ENCODE measurements around the gene DEAF1.
"Not testable (repeated sequence)": the region's sequence is repeated elsewhere in the genome, so short reads cannot be mapped to it uniquely, and the experiment has no call there.

The DEAF1 gene

DNA sequence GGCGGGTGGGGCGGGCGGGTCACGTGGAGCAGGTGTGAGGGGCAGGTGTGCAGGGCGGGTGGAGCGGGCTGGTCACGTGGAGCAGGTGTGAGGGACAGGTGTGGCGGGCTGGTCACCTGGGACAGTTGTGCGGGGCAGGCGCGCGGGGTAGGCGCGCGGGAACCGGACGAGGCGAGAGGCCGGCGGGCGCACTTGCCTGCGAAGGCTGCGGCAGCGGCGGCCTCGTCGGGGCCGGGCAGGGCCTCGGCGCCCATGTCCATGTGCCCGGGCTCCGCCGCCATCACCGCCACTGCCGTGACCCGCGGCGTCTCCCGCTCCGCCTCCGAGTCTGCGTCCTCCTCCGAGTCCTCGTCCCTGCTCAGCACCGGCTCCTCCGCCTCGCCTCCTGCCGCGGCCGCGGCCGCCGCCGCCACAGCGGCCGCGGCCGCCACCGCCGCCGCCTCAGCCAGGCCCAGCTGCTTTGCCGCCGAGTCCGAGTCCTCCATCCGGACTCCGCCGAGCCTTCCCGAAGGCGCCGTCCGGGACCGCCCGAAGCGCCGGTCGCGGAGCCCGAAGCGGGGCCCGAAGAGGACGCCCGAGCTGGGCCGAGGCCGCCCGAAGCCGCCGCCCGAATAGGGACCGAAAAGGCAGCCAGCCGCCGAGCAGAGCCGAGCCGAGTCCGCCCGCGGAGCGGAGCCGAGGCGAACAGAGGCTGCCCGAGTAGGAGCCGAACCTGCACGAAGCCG lies at the start of gene DEAF1:
TSS of gene DEAF1 (minus strand) at position 660 of the 725 bp plus-strand sequence. CDS start at position 485, 175 bp downstream.
- DNase-seq (ENCODE audit: low read depth in 2 of 2), result peak; percentile 99

DNA sequence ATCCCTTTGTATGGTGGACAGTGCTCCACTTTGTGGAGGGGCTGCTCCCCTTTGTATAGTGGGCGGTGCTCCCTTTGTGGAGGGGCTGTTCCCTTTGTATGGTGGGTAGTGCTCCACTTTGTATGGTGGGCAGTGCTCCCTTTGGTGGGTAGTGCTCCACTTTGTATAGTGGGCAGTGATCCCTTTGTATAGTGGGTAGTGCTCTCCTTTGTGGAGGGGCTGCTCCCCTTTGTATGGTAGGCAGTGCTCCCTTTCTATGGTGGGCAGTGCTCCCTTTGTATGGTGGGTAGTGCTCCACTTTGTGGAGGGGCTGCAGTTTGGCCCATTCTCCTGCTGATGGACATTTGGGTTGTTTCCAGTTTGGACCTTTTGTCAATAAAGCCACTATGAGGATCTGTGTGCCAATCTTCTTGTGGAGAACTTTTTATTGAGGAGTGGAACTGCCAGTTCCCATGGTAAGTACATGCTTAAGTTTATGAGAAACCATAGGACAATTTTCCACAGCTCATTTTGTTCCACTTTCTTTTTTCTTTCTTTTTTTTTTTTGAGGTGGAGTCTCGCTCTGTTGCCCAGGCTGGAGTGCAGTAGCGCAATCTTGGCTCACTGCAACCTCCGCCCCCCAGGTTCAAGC lies 47.7 kb upstream of the DEAF1 start:
- DNase-seq (ENCODE audit: low read depth in 2 of 2), result no peak

- no peak for DNase-seq (ENCODE audit: low read depth in 2 of 2)
Observed at GRCh38 chr11:742156-742546, 47.1 kb upstream of the DEAF1 start.

DNA sequence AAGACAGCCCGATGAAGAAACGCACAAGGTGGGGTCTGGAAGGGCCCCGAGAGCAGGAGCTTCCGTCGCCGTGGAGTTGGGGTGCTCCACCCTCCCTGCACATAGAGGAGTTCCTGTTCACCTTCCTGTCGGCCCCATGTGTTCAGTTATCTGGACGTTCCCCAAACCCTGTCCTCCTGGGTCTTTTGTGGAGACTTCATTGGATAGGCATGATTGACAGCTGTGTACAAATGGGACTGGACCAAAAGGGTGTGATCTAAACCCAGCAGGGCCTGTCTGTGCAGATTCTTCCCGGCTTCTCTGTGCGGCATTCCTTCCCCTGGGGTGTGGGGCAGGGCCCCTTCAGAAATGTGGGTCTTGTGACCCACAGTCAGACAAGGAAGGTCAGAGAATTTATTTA lies 42.9 kb upstream of the DEAF1 start:
- not testable (repeated sequence) for DNase-seq (ENCODE audit: low read depth in 2 of 2)

- no peak for DNase-seq (ENCODE audit: low read depth in 2 of 2)
Observed at GRCh38 chr11:737366-737765, 42.3 kb upstream of the DEAF1 start.

DNA sequence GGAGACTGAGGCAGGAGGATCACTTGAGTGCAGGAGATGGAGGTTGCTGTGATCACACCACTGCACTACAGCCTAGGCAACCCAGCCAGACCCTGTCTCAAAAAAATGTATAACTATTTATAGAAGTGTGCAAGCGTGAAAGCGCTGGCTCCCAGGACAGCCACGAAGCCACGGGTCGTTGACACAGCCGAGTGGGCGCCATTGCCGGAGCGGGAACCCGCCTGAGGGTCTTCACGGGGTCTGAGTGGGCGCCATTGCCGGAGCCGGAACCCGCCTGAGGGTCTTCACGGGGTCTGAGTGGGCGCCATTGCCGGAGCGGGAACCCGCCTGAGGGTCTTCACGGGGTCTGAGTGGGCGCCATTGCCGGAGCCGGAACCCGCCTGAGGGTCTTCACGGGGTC lies 39.5 kb upstream of the DEAF1 start:
- not testable (repeated sequence) for DNase-seq (ENCODE audit: low read depth in 2 of 2)

DNA sequence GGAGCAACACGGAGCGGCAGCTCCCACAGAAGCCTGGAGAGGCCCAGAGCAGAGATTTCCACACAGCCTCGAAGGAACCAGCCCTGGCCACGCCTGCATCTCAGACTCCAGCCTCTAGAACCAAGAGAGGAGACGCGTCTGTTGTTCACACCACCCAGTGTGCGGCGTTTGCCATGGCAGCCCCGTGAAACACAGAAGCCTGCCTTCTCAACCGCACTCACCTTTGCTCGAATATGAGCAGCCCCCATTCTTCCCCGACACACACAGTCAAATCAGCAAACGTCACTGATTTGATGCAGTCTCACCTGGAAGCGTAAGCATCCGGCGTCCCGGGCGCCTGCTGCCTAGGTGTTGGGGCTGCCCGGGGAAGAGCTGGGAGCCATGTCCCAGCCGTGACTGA lies 38.0 kb upstream of the DEAF1 start:
- DNase-seq (ENCODE audit: low read depth in 2 of 2), result no peak

DNA sequence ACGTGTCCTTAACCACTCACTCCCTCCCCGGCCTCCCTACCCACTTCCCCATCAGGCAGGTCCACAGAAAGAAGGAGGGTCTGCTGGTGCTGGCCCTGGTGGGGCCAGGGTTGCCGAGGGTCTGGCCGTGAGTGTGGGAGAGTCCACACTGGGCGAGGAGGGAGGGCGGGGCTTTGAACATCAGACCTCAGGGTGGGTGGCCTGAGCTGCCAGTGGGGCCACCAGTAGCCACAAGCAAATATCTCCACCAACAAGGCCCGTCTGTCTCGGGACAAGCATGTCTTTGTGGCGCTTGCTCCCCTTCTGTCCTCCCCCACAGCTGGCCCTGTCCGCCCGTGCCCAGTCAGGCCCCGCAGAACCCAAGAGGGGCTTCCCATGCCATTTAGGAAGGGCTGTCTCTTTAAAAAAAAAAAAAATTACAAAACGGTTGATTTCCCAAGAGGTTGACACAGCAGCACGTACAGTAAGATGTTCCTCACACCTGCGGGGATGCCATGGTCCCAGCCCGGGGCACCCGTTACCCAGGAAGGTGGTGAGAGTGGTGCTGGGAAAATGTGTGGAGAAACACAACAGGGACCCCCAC lies 34.6 kb upstream of the DEAF1 start:
- DNase-seq (ENCODE audit: low read depth in 2 of 2), result no peak

- no peak for DNase-seq (ENCODE audit: low read depth in 2 of 2)
Observed at GRCh38 chr11:728901-729491, 34.0 kb upstream of the DEAF1 start.

GRCh38 chr11:727859-728748 lies 33.1 kb upstream of the DEAF1 start:
- DNase-seq (ENCODE audit: low read depth in 2 of 2), result peak; percentile 45 to 75

DNA sequence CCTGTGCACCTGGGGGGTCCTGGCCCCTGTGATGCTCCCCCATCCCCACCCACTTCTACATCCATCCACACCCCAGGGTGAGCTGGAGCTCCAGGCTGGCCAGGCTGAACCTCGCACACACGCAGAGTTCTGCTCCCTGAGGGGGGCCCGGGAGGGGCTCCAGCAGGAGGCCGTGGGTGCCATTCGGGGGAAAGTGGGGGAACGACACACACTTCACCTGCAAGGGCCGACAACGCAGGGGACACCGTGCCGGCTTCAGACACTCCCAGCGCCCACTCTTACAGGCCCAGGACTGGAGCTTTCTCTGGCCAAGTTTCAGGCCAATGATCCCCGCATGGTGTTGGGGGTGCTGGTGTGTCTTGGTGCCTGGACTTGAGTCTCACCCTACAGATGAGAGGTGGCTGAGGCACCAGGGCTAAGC lies 32.3 kb upstream of the DEAF1 start:
- DNase-seq (ENCODE audit: low read depth in 2 of 2), result no peak

- no peak for DNase-seq (ENCODE audit: low read depth in 2 of 2)
Observed at GRCh38 chr11:726278-727220, 31.5 kb upstream of the DEAF1 start.

DNA sequence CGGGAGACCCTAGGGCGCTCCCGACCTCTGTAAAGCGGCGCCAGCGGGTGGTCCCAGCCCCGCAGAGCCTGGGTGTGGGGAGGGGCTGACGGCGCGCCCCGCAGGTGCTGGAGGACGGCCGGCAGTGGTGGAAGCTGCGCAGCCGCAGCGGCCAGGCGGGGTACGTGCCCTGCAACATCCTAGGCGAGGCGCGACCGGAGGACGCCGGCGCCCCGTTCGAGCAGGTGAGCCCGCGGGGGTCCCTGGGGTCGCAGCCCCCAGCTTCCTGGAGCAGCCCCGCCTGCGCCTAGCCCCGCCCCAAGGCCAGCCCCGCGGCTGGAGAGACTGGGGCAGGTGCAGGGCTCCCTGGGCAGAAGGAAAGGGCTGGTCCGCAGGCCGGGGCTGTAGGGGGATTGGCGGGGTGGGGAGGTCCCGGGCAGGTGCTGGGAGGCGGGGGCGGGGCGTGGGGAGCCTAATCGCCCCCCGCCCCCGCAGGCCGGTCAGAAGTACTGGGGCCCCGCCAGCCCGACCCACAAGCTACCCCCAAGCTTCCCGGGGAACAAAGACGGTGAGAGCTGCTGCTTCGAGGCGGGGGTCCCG lies 30.7 kb upstream of the DEAF1 start:
- DNase-seq (ENCODE audit: low read depth in 2 of 2), result no peak

DNA sequence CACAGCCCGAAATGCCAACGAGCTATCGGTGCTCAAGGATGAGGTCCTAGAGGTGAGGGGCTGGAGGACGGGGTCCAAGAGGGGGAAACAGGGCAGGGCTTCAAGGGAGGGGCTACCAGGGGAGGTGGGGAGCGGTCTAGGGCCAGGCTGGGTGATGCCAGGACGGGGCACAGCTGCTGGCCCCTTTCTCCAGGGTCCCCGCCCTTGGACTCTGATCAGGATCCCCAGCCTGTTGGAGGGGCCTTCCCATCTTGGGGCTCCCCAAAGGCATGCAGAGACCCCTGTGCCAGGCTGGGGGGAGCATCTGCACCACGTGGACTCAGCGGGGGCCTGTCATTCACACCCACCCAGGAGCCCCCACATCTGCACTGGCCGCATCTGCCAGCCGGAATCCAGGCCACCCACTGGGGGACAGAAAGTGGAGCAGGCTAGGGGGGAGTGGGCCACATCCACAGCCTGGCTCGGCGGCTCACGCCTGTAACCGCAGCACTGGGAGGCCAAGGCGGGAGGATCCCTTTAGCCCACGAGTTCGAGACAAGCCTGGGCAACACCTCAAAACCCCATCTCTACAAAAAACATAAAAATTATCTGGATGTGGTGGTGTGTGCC lies 29.9 kb upstream of the DEAF1 start:
- DNase-seq (ENCODE audit: low read depth in 2 of 2), result no peak

DNA sequence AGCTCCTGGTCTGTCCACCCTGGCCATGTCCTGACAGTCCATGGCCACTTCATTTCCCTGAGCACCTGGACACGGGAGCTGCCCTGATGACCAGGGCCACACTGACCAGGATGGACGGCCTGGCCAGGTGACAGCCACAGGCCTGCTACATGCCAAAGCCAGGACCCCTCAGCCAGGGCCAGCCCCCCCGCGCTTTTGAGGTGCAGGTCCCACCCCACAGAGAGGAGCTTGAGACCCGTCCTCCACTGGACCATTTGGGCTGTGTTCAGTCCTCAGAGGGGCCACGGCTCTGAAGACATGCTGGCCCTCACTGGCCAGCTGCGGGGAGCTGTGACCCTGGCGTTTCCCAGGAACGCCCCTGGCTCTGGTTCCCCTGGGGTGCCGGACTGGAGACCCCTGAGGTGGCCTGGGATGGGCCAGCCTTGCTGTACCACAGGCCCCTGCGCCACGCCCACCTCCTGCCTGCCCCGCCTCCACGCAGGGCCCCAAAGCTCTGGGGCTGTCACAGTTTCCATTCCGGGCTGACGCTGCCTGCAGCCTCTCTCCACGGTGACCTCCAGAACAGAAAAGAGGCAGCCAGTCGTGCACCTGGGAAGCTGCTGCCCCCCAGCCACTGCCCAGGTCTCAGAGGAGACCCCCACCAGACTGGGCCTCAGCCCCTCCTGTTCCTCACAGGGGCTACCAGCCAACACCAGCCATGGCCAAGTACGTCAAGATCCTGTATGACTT lies 29.2 kb upstream of the DEAF1 start:
- DNase-seq (ENCODE audit: low read depth in 2 of 2), result no peak

DNA sequence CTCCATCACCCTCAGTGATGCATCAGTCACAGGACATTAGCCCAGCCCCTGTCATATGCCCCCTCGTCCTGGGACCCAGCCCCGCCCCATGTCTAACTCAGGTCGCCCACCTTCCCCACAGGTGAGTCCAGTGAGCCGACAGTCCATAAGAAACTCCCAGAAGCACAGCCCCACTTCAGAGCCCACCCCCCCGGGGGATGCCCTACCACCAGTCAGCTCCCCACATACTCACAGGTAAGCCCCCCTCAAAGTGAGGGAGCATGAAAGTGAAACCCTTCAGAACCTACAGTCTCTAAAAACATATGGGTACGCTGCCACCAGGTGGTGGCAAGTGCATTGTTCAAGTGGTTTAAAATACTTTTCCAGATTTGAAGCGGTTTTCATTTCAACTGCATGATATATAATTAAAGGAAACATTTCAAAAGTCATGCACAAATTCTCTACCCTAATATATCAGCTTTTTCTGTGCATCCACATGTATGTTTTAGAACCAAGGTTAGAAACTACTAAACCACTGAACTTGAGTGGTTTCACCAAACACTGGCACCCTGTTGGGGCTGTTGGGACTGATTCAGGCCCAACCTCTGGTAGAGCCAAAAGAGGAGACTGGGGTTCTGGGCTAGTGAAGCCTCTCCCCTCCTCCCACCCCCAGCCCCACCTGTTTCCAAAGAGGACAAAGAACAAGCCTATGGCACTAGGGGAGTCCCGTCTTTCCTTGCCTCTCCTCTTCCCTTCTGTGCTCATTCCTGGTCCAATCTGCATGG lies 28.3 kb upstream of the DEAF1 start:
- DNase-seq (ENCODE audit: low read depth in 2 of 2), result no peak

DNA sequence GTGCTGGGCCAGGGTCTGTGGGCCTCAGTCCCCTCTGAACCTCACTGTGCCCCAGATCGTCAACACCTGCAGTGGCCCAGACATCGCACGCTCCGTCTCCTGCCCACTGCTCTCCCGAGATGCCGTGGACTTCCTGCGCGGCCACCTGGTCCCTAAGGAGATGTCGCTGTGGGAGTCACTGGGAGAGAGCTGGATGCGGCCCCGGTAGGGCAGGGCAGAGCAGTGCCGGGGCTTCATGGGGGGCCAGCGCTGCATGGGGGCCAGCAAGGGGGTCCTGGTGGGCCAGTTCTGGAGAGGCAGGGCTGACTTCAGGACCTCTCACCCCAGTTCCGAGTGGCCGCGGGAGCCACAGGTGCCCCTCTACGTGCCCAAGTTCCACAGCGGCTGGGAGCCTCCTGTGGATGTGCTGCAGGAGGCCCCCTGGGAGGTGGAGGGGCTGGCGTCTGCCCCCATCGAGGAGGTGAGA lies 27.4 kb upstream of the DEAF1 start:
- DNase-seq (ENCODE audit: low read depth in 2 of 2), result no peak

GRCh38 chr11:721741-722345 lies 26.8 kb upstream of the DEAF1 start:
- no peak for DNase-seq (ENCODE audit: low read depth in 2 of 2)

All from stimulated activated CD4-positive, alpha-beta T cell treated with anti-CD3 and anti-CD28 coated beads, Interleukin-12 subunit alpha, Interleukin-12 subunit beta, amount 100 ng/mL, for 24 hours (primary cell).